ENCODE results near the gene GLB1L.
A peak's percentile ranks its signal among the peaks of the same experiment; 100 is the strongest.

GLB1L gene

GRCh38 chr2:219214141-219214540, 31.1 kb downstream of the GLB1L start:
- no peaks in the 10 kb centered on the region for H3K9me3 ChIP-seq (ENCODE audit: control insufficient read depth, low read length)
- peaks cover 26% of the 10 kb centered on the region for H3K4me1 ChIP-seq (ENCODE audit: control insufficient read depth, insufficient read depth, low read length)
- no peaks in the 10 kb centered on the region for H3K27me3 ChIP-seq (ENCODE audit: control insufficient read depth, insufficient read depth, low read length)
- no peak overlapping the region for H3K9ac ChIP-seq (ENCODE audit: low read length)
- H3K4me3 ChIP-seq (ENCODE audit: low read length), result no peak overlapping the region
- peaks cover 2% of the 10 kb centered on the region for H3K36me3 ChIP-seq (ENCODE audit: control insufficient read depth, insufficient read depth, low read length)

GRCh38 chr2:219213486-219214071, 31.7 kb downstream of the GLB1L start:
- Histone ChIP-seq H3K36me3 (ENCODE audit: control insufficient read depth, insufficient read depth, low read length) (peaks cover 6% of the 10 kb centered on the region), H3K9me3 (ENCODE audit: control insufficient read depth, low read length) (no peaks in the 10 kb centered on the region), H3K4me1 (ENCODE audit: control insufficient read depth, insufficient read depth, low read length) (peaks cover 23% of the 10 kb centered on the region), H3K4me3 (ENCODE audit: low read length) (no peak overlapping the region), H3K9ac (ENCODE audit: low read length) (no peak overlapping the region), H3K27me3 (ENCODE audit: control insufficient read depth, insufficient read depth, low read length) (no peaks in the 10 kb centered on the region)

- peaks cover 6% of the 10 kb centered on the region for H3K36me3 ChIP-seq (ENCODE audit: control insufficient read depth, insufficient read depth, low read length)
- H3K4me1 ChIP-seq (ENCODE audit: control insufficient read depth, insufficient read depth, low read length), result peaks cover 23% of the 10 kb centered on the region
These were observed 32.2 kb downstream of the GLB1L start for GRCh38 chr2:219213026-219213415.

GRCh38 chr2:219210886-219211362, 34.3 kb downstream of the GLB1L start:
- H3K4me1 ChIP-seq (ENCODE audit: control insufficient read depth, insufficient read depth, low read length), result peaks cover 19% of the 10 kb centered on the region
- no peaks in the 10 kb centered on the region for H3K27me3 ChIP-seq (ENCODE audit: control insufficient read depth, insufficient read depth, low read length)
- H3K4me3 ChIP-seq (ENCODE audit: low read length), result no peak overlapping the region
- no peaks in the 10 kb centered on the region for H3K9me3 ChIP-seq (ENCODE audit: control insufficient read depth, low read length)
- H3K36me3 ChIP-seq (ENCODE audit: control insufficient read depth, insufficient read depth, low read length), result peaks cover 6% of the 10 kb centered on the region
- H3K9ac ChIP-seq (ENCODE audit: low read length), result no peak overlapping the region

More at GRCh38 chr2:219213026-219213415, 32.2 kb downstream of the GLB1L start:
- H3K9ac ChIP-seq (ENCODE audit: low read length), result no peak overlapping the region
- no peaks in the 10 kb centered on the region for H3K27me3 ChIP-seq (ENCODE audit: control insufficient read depth, insufficient read depth, low read length)
- no peak overlapping the region for H3K4me3 ChIP-seq (ENCODE audit: low read length)
- H3K9me3 ChIP-seq (ENCODE audit: control insufficient read depth, low read length), result no peaks in the 10 kb centered on the region

GRCh38 chr2:219210196-219210885, 34.9 kb downstream of the GLB1L start:
- Histone ChIP-seq H3K36me3 (ENCODE audit: control insufficient read depth, insufficient read depth, low read length) (peaks cover 6% of the 10 kb centered on the region), H3K27me3 (ENCODE audit: control insufficient read depth, insufficient read depth, low read length) (no peaks in the 10 kb centered on the region), H3K4me3 (ENCODE audit: low read length) (no peak overlapping the region), H3K9ac (ENCODE audit: low read length) (no peak overlapping the region), H3K4me1 (ENCODE audit: control insufficient read depth, insufficient read depth, low read length) (peaks cover 19% of the 10 kb centered on the region), H3K9me3 (ENCODE audit: control insufficient read depth, low read length) (no peaks in the 10 kb centered on the region)

- no peaks in the 10 kb centered on the region for H3K9me3 ChIP-seq (ENCODE audit: control insufficient read depth, low read length)
- no peak overlapping the region for H3K9ac ChIP-seq (ENCODE audit: low read length)
- H3K27me3 ChIP-seq (ENCODE audit: control insufficient read depth, insufficient read depth, low read length), result no peaks in the 10 kb centered on the region
- peaks cover 6% of the 10 kb centered on the region for H3K36me3 ChIP-seq (ENCODE audit: control insufficient read depth, insufficient read depth, low read length)
- H3K4me3 ChIP-seq (ENCODE audit: low read length), result no peak overlapping the region
- H3K4me1 ChIP-seq (ENCODE audit: control insufficient read depth, insufficient read depth, low read length), result peaks cover 19% of the 10 kb centered on the region
These were observed 35.7 kb downstream of the GLB1L start for GRCh38 chr2:219209236-219210195.

- no peaks in the 10 kb centered on the region for H3K27me3 ChIP-seq (ENCODE audit: control insufficient read depth, insufficient read depth, low read length)
- H3K4me3 ChIP-seq (ENCODE audit: low read length), result peak overlapping the region; percentile 52
- peaks cover 6% of the 10 kb centered on the region for H3K36me3 ChIP-seq (ENCODE audit: control insufficient read depth, insufficient read depth, low read length)
- no peaks in the 10 kb centered on the region for H3K9me3 ChIP-seq (ENCODE audit: control insufficient read depth, low read length)
- H3K4me1 ChIP-seq (ENCODE audit: control insufficient read depth, insufficient read depth, low read length), result peaks cover 19% of the 10 kb centered on the region
- no peak overlapping the region for H3K9ac ChIP-seq (ENCODE audit: low read length)
These were observed 37.1 kb downstream of the GLB1L start for GRCh38 chr2:219207884-219208740.

- Histone ChIP-seq H3K27me3 (ENCODE audit: control insufficient read depth, insufficient read depth, low read length) (no peaks in the 10 kb centered on the region), H3K36me3 (ENCODE audit: control insufficient read depth, insufficient read depth, low read length) (peaks cover 6% of the 10 kb centered on the region), H3K4me3 (ENCODE audit: low read length) (peak overlapping the region; percentile 52), H3K9ac (ENCODE audit: low read length) (peak overlapping the region; percentile 98), H3K9me3 (ENCODE audit: control insufficient read depth, low read length) (no peaks in the 10 kb centered on the region), H3K4me1 (ENCODE audit: control insufficient read depth, insufficient read depth, low read length) (peaks cover 19% of the 10 kb centered on the region)
These were observed 37.9 kb downstream of the GLB1L start for GRCh38 chr2:219207134-219207883.

GRCh38 chr2:219206328-219207133, 38.7 kb downstream of the GLB1L start, which contains the start of gene ZFAND2B:
Gene ZFAND2B, plus strand, starts transcription at chr2:219206782. Its CDS starts 206 bp downstream, at chr2:219206988.
- Histone ChIP-seq H3K36me3 (ENCODE audit: control insufficient read depth, insufficient read depth, low read length) (peaks cover 6% of the 10 kb centered on the region), H3K9me3 (ENCODE audit: control insufficient read depth, low read length) (no peaks in the 10 kb centered on the region), H3K4me1 (ENCODE audit: control insufficient read depth, insufficient read depth, low read length) (peaks cover 19% of the 10 kb centered on the region), H3K9ac (ENCODE audit: low read length) (peak within 1 kb of the TSS; percentile 98), H3K27me3 (ENCODE audit: control insufficient read depth, insufficient read depth, low read length) (no peaks in the 10 kb centered on the region), H3K4me3 (ENCODE audit: low read length) (peak within 1 kb of the TSS; percentile 52)

- peaks cover 6% of the 10 kb centered on the region for H3K36me3 ChIP-seq (ENCODE audit: control insufficient read depth, insufficient read depth, low read length)
- peak overlapping the region; percentile 98 for H3K9ac ChIP-seq (ENCODE audit: low read length)
- peak overlapping the region; percentile 52 for H3K4me3 ChIP-seq (ENCODE audit: low read length)
- no peaks in the 10 kb centered on the region for H3K27me3 ChIP-seq (ENCODE audit: control insufficient read depth, insufficient read depth, low read length)
- H3K4me1 ChIP-seq (ENCODE audit: control insufficient read depth, insufficient read depth, low read length), result peaks cover 19% of the 10 kb centered on the region
- H3K9me3 ChIP-seq (ENCODE audit: control insufficient read depth, low read length), result no peaks in the 10 kb centered on the region
These were observed 39.3 kb downstream of the GLB1L start for GRCh38 chr2:219205981-219206327.
